Glutamatergic neuron (in vitro differentiated cells): ENCODE data around the gene GALNT2. TPM values are rescaled to one million over a fixed set of nuclear protein-coding genes. Genes with fewer than 3 reads are reported as not detected.

Experiments used
- DNase-seq: peaks from one replicate; pipeline ENCODE4 v3.0.0; 2022
- H3K27ac Mint-ChIP-seq: one replicate; pipeline ENCODE4 v1.8.0; 2020; ENCODE audit warnings: mild to moderate bottlenecking, mixed read lengths, inconsistent platforms; ENCODE audit not compliant: unreplicated experiment
- H3K27me3 Mint-ChIP-seq: one replicate; pipeline ENCODE4 v1.8.0; 2020; ENCODE audit warnings: mild to moderate bottlenecking, moderate library complexity, mixed read lengths, inconsistent platforms; ENCODE audit not compliant: unreplicated experiment
- H3K36me3 Mint-ChIP-seq: one replicate; pipeline ENCODE4 v1.8.0; 2020; ENCODE audit warnings: mild to moderate bottlenecking, mixed read lengths, inconsistent platforms; ENCODE audit not compliant: unreplicated experiment
- H3K4me1 Mint-ChIP-seq: one replicate; pipeline ENCODE4 v1.8.0; 2020; ENCODE audit warnings: mild to moderate bottlenecking, low read depth, mixed read lengths, inconsistent platforms; ENCODE audit not compliant: unreplicated experiment
- H3K4me3 Mint-ChIP-seq: one replicate; pipeline ENCODE4 v1.8.0; 2020; ENCODE audit warnings: mild to moderate bottlenecking, mixed read lengths, inconsistent platforms; ENCODE audit not compliant: unreplicated experiment
- H3K9me3 Mint-ChIP-seq: one replicate; pipeline ENCODE4 v1.8.0; 2020; ENCODE audit warnings: mild to moderate bottlenecking, moderate library complexity, mixed read lengths, inconsistent platforms; ENCODE audit not compliant: unreplicated experiment
- CTCF ChIP-seq: fragments of 200-600 bp; sonication (generic); IDR thresholded peaks from one replicate; pipeline ENCODE4 v1.5.0; 2021; ENCODE audit not compliant: partially characterized antibody, unreplicated experiment
- total RNA-seq: library from RNA; stranded (reverse); fragmentation: NEBNext Ultra II Directional; extraction: Animal tissue kit (Norgen Biotek cat#: 25700); gene quantifications from one replicate; pipeline ENCODE4 v1.2.1, GENCODE V29; 2021; ENCODE audit not compliant: unreplicated experiment

The GALNT2 gene
- total RNA-seq, 1 donor from 2014 or later = 35.2 TPM

- H3K36me3 Mint-ChIP-seq = peaks cover 4% of the 10 kb centered on the region
- DNase-seq = no peak
- no peak overlapping the region for H3K4me3 Mint-ChIP-seq
- H3K4me1 Mint-ChIP-seq = no peaks in the 10 kb centered on the region
- H3K27me3 Mint-ChIP-seq = no peaks in the 10 kb centered on the region
- H3K27ac Mint-ChIP-seq = no peak overlapping the region
- no peaks in the 10 kb centered on the region for H3K9me3 Mint-ChIP-seq
- TF ChIP-seq CTCF = no peak
Measured at GRCh38 chr1:230043081-230043480, 24.0 kb upstream of the GALNT2 start.

- Mint-ChIP-seq H3K27me3 (peaks cover 3% of the 10 kb centered on the region), H3K9me3 (no peaks in the 10 kb centered on the region), H3K4me1 (no peaks in the 10 kb centered on the region), H3K4me3 (no peak overlapping the region), H3K36me3 (peaks cover 4% of the 10 kb centered on the region), H3K27ac (no peak overlapping the region)
- TF ChIP-seq CTCF = no peak
- no peak for DNase-seq
Measured at GRCh38 chr1:230044729-230045128, 22.3 kb upstream of the GALNT2 start.

- H3K27me3 Mint-ChIP-seq = peaks cover 3% of the 10 kb centered on the region
- no peak for TF ChIP-seq CTCF
- DNase-seq = no peak
- no peaks in the 10 kb centered on the region for H3K9me3 Mint-ChIP-seq
- H3K36me3 Mint-ChIP-seq = peaks cover 4% of the 10 kb centered on the region
- no peak overlapping the region for H3K4me3 Mint-ChIP-seq
- H3K27ac Mint-ChIP-seq = no peak overlapping the region
- H3K4me1 Mint-ChIP-seq = no peaks in the 10 kb centered on the region
Measured at GRCh38 chr1:230047114-230047865, 19.7 kb upstream of the GALNT2 start.

- H3K27me3 Mint-ChIP-seq = peaks cover 3% of the 10 kb centered on the region
- no peaks in the 10 kb centered on the region for H3K9me3 Mint-ChIP-seq
- TF ChIP-seq CTCF = no peak
- no peak overlapping the region for H3K4me3 Mint-ChIP-seq
- no peaks in the 10 kb centered on the region for H3K4me1 Mint-ChIP-seq
- peaks cover 9% of the 10 kb centered on the region for H3K36me3 Mint-ChIP-seq
- no peak overlapping the region for H3K27ac Mint-ChIP-seq
- DNase-seq = no peak
Measured at GRCh38 chr1:230048322-230048721, 18.7 kb upstream of the GALNT2 start.

GRCh38 chr1:230048922-230049321, 18.1 kb upstream of the GALNT2 start:
- Mint-ChIP-seq H3K4me3 (no peak overlapping the region), H3K9me3 (no peaks in the 10 kb centered on the region), H3K4me1 (no peaks in the 10 kb centered on the region), H3K27me3 (peaks cover 3% of the 10 kb centered on the region), H3K27ac (no peak overlapping the region), H3K36me3 (peaks cover 9% of the 10 kb centered on the region)
- DNase-seq = no peak
- no peak for TF ChIP-seq CTCF
